IMR-90 (cell line): ENCODE results near the gene TECTA. TPM values are rescaled to one million over a fixed set of nuclear protein-coding genes. Genes with fewer than 3 reads are reported as not detected.

ENCODE experiments used
- ATAC-seq: fragments of 200-7000 bp; cut with Tn5 transposase; 2 replicates; pipeline ENCODE4 v1.9.1; 2020; ENCODE audit warnings: low read depth, mild to moderate bottlenecking, moderate library complexity
- BruUV-seq: library from RNA; stranded (reverse); fragments of 400-500 nt; replicated peaks from 2 replicates; lab custom pipeline; 2021; lab: Mats Ljungman, UMichigan
- CTCF ChIA-PET: fragments of 300-600 bp; formaldehyde crosslinking; extraction: SDS; loops from one replicate; lab custom pipeline; 2021; ENCODE audit warnings: antibody characterized with exemption; lab: Yijun Ruan, JAX
- POLR2A ChIA-PET: fragments of 300-600 bp; sonication (Branson Sonifier 250); formaldehyde crosslinking; loops from one replicate; lab custom pipeline; 2022; ENCODE audit warnings: antibody characterized with exemption; ENCODE audit not compliant: unreplicated experiment; lab: Charles Lee
- DNase-seq: peaks from one replicate; pipeline ENCODE4 v3.0.0; 2013
- H2AFZ ChIP-seq: replicated peaks from 2 replicates; pipeline ENCODE3; 2013; ENCODE audit warnings: low read length, mild to moderate bottlenecking; ENCODE audit not compliant: poor library complexity
- H2AK5ac ChIP-seq: 2 replicates; pipeline ENCODE4 v1.6.1; 2013; ENCODE audit warnings: low read depth, low read length, inconsistent platforms
- H2AK9ac ChIP-seq: replicated peaks from 2 replicates; pipeline ENCODE3; 2013; ENCODE audit warnings: mild to moderate bottlenecking, low read depth, low read length, moderate library complexity; ENCODE audit not compliant: poor library complexity
- H2BK120ac ChIP-seq: 2 replicates; pipeline ENCODE4 v1.6.1; 2013; ENCODE audit warnings: low read depth, low read length, inconsistent platforms
- H2BK15ac ChIP-seq: 3 replicates; pipeline ENCODE4 v1.6.1; 2013; ENCODE audit warnings: low read depth, low read length, inconsistent platforms
- H2BK20ac ChIP-seq: 2 replicates; pipeline ENCODE4 v1.6.1; 2013; ENCODE audit warnings: low read depth, mild to moderate bottlenecking, inconsistent platforms, low read length, moderate library complexity
- H2BK5ac ChIP-seq: 2 replicates; pipeline ENCODE4 v1.6.1; 2013; ENCODE audit warnings: mild to moderate bottlenecking, low read depth, low read length, inconsistent platforms; ENCODE audit not compliant: poor library complexity, severe bottlenecking
- H3K14ac ChIP-seq: replicated peaks from 2 replicates; pipeline ENCODE4 v1.6.1; 2013; ENCODE audit warnings: low read depth, low read length, inconsistent platforms
- H3K18ac ChIP-seq: 2 replicates; pipeline ENCODE4 v1.6.1; 2013; ENCODE audit warnings: low read depth, low read length, control low read depth
- H3K23ac ChIP-seq: 2 replicates; pipeline ENCODE4 v1.6.1; 2013; ENCODE audit warnings: low read depth, low read length, inconsistent platforms
- H3K27ac ChIP-seq: 2 replicates; pipeline ENCODE4 v1.5.1; 2013; ENCODE audit warnings: mild to moderate bottlenecking, control low read depth, low read length; ENCODE audit not compliant: insufficient read depth
- H3K27me3 ChIP-seq: 2 replicates; pipeline ENCODE4 v1.6.1; 2013; ENCODE audit warnings: low read length; ENCODE audit not compliant: control insufficient read depth, insufficient read depth
- H3K36me3 ChIP-seq: 2 replicates; pipeline ENCODE4 v1.6.1; 2013; ENCODE audit warnings: low read length, mixed read lengths; ENCODE audit not compliant: control insufficient read depth, insufficient read depth
- H3K4ac ChIP-seq: 2 replicates; pipeline ENCODE4 v1.6.1; 2013; ENCODE audit warnings: low read depth, low read length, inconsistent platforms
- H3K4me1 ChIP-seq: 2 replicates; pipeline ENCODE4 v1.6.1; 2013; ENCODE audit warnings: low read length, mixed read lengths; ENCODE audit not compliant: control insufficient read depth, insufficient read depth
- H3K4me2 ChIP-seq: 2 replicates; pipeline ENCODE4 v1.6.1; 2013; ENCODE audit warnings: low read depth, mild to moderate bottlenecking, control low read depth, low read length, moderate library complexity
- H3K4me3 ChIP-seq: 2 replicates; pipeline ENCODE4 v1.5.1; 2013; ENCODE audit warnings: low read depth, mild to moderate bottlenecking, control low read depth, low read length, moderate library complexity; ENCODE audit not compliant: insufficient read depth
- H3K56ac ChIP-seq: 2 replicates; pipeline ENCODE4 v1.6.1; 2013; ENCODE audit warnings: low read length, inconsistent platforms; ENCODE audit not compliant: insufficient read depth; ENCODE audit errors: extremely low read depth
- H3K79me1 ChIP-seq, 2 experiments: 2 replicates each; pipeline ENCODE4 v1.6.1; 2013; ENCODE audit warnings: low read length in 2 of 2, inconsistent platforms in 1 of 2, low read depth in 1 of 2
- H3K9ac ChIP-seq: 2 replicates; pipeline ENCODE4 v1.6.1; 2013; ENCODE audit warnings: low read depth, low read length, control low read depth
- H3K9me1 ChIP-seq: 2 replicates; pipeline ENCODE4 v1.6.1; 2013; ENCODE audit warnings: low read length, inconsistent platforms; ENCODE audit not compliant: insufficient read depth
- H3K9me3 ChIP-seq: 2 replicates; pipeline ENCODE4 v1.6.1; 2013; ENCODE audit warnings: low read length; ENCODE audit not compliant: control insufficient read depth, insufficient read depth
- H4K20me1 ChIP-seq: 2 replicates; pipeline ENCODE4 v1.6.1; 2013; ENCODE audit warnings: low read length, inconsistent platforms; ENCODE audit not compliant: insufficient read depth
- H4K5ac ChIP-seq: 2 replicates; pipeline ENCODE4 v1.6.1; 2013; ENCODE audit warnings: mild to moderate bottlenecking, low read depth, low read length, control low read depth
- H4K8ac ChIP-seq, 2 experiments: 2 replicates each; pipeline ENCODE4 v1.6.1; 2013; ENCODE audit warnings: low read depth in 2 of 2, low read length in 2 of 2, control low read depth in 1 of 2, inconsistent platforms in 1 of 2
- H4K91ac ChIP-seq: 2 replicates; pipeline ENCODE4 v1.6.1; 2013; ENCODE audit warnings: low read depth, low read length, inconsistent platforms; ENCODE audit not compliant: insufficient read depth
- BHLHE40 ChIP-seq: fragments of 150-350 bp; IDR thresholded peaks from 2 replicates; pipeline ENCODE4 v1.6.1; 2016; ENCODE audit warnings: mild to moderate bottlenecking, low read depth, low read length
- CEBPB ChIP-seq: IDR thresholded peaks from 2 replicates; pipeline ENCODE4 v1.6.1; 2012; ENCODE audit warnings: low read depth, low read length, improper control_type of control experiment
- CHD1 ChIP-seq: IDR thresholded peaks from 2 replicates; pipeline ENCODE4 v1.6.1; 2012; ENCODE audit warnings: low read depth, low read length, improper control_type of control experiment
- FOS ChIP-seq: fragments of 150-350 bp; IDR thresholded peaks from 2 replicates; pipeline ENCODE4 v1.6.1; 2016; ENCODE audit warnings: low read depth, low read length
- MAFK ChIP-seq: IDR thresholded peaks from 2 replicates; pipeline ENCODE4 v1.6.1; 2012; ENCODE audit warnings: low read depth, low read length, improper control_type of control experiment
- MAZ ChIP-seq: IDR thresholded peaks from 2 replicates; pipeline ENCODE4 v1.6.1; 2012; ENCODE audit warnings: low read depth, mild to moderate bottlenecking, low read length, improper control_type of control experiment, moderate library complexity, borderline replicate concordance
- MXI1 ChIP-seq: IDR thresholded peaks from 2 replicates; pipeline ENCODE4 v1.6.1; 2012; ENCODE audit warnings: low read depth, mild to moderate bottlenecking, low read length, moderate library complexity, borderline replicate concordance
- POLR2A ChIP-seq: IDR thresholded peaks from 2 replicates; pipeline ENCODE4 v1.6.1; 2012; ENCODE audit warnings: mild to moderate bottlenecking, low read depth, low read length
- RAD21 ChIP-seq: IDR thresholded peaks from 2 replicates; pipeline ENCODE4 v1.6.1; 2012; ENCODE audit warnings: low read length, improper control_type of control experiment
- RCOR1 ChIP-seq: IDR thresholded peaks from 2 replicates; pipeline ENCODE4 v1.6.1; 2012; ENCODE audit warnings: mild to moderate bottlenecking, low read length, improper control_type of control experiment; ENCODE audit not compliant: insufficient replicate concordance
- RFX5 ChIP-seq: IDR thresholded peaks from 2 replicates; pipeline ENCODE4 v1.8.0; 2012; ENCODE audit warnings: low read depth, mild to moderate bottlenecking, low read length, moderate library complexity
- SMC3 ChIP-seq: fragments of 150-350 bp; IDR thresholded peaks from 2 replicates; pipeline ENCODE4 v1.6.1; 2016; ENCODE audit warnings: low read depth, mild to moderate bottlenecking, antibody characterized with exemption, low read length, moderate library complexity
- USF2 ChIP-seq: fragments of 150-350 bp; IDR thresholded peaks from 2 replicates; pipeline ENCODE4 v1.6.1; 2017; ENCODE audit warnings: mild to moderate bottlenecking, antibody characterized with exemption, low read length, low read depth
- WGBS, 2 experiments: methylation state at CpG; one replicate each; pipeline versions ENCODE4 v1.1.5 to v1.1.7; 2013; ENCODE audit warnings: missing lambda C conversion rate in 2 of 2; ENCODE audit not compliant: insufficient read length in 1 of 2; ENCODE audit errors: extremely low coverage in 2 of 2; 5-methylcytosine and 5-hydroxymethylcytosine counted together
- dilution Hi-C: fragments of 300-500 bp; cut with HindIII; formaldehyde crosslinking; loops from one replicate; pipeline ENCODE4 v1.14.3; 2018; ENCODE audit warnings: low sequenced_read_pairs; ENCODE audit not compliant: unreplicated experiment
- in situ Hi-C: fragments of 300-500 bp; cut with MboI; formaldehyde crosslinking; loops from 3 replicates; pipeline ENCODE4 v1.14.3; 2019; ENCODE audit warnings: low sequenced_read_pairs, inconsistent platforms, mixed read lengths
- intact Hi-C: fragments of 100-400 bp; cut with micrococcal nuclease; formaldehyde crosslinking; loops from 2 replicates; pipeline ENCODE4 v1.10.0; 2022
- polyA plus RNA-seq, 3 experiments: library from polyadenylated mRNA; depleted of rRNA; stranded (reverse); fragments of >200 nt; gene quantifications; 2 replicates each; pipeline ENCODE4 v1.2.3, GENCODE V29; 2012; ENCODE audit warnings: low replicate concordance in 1 of 3
- total RNA-seq: library from RNA; depleted of rRNA; stranded (reverse); fragments of >200 nt; gene quantifications from 2 replicates; pipeline ENCODE4 v1.2.3, GENCODE V29; 2012
- TF ChIP-seq, protein P1 (sequence below): fragments of 150-350 bp; IDR thresholded peaks from 2 replicates; pipeline ENCODE4 v1.6.1; 2016; ENCODE audit warnings: low read depth, mild to moderate bottlenecking, low read length, moderate library complexity, borderline replicate concordance
- TF ChIP-seq, protein P2 (sequence below): conservative IDR thresholded peaks from 2 replicates; pipeline ENCODE4 v1.5.1; 2012; ENCODE audit warnings: mild to moderate bottlenecking, low read depth, low read length, improper control_type of control experiment

TECTA gene
- total and polyA plus RNA-seq, 2 of the 4 experiments (the other 2 are of a cell fraction) = 0.17 to 0.18 TPM

GRCh38 chr11:121109471-121109870, 8.4 kb downstream of the TECTA start:
- H2BK15ac ChIP-seq = no peak overlapping the region
- no peaks in the 10 kb centered on the region for H3K36me3 ChIP-seq
- H3K27me3 ChIP-seq = peaks cover 42% of the 10 kb centered on the region
- no peak overlapping the region for H2BK20ac ChIP-seq
- H2BK5ac ChIP-seq = no peak overlapping the region
- in situ Hi-C loops (no loop called here), intact Hi-C loops (loop anchor here (5.0 kb wide), 1 partner anchor 82 kb away; no protein-coding TSS in a partner anchor), dilution Hi-C loops (no loop called here)
- no peak overlapping the region for H4K8ac ChIP-seq
- ATAC-seq (no peak), DNase-seq (no peak)
- no peak overlapping the region for H3K9ac ChIP-seq
- H3K9me3 ChIP-seq = no peaks in the 10 kb centered on the region
- no peak overlapping the region for H3K56ac ChIP-seq
- no TSS peak for BruUV-seq
- H3K79me1 ChIP-seq = no peaks in the 10 kb centered on the region
- H3K23ac ChIP-seq = no peak overlapping the region
- ChIA-PET CTCF (no interaction called here), POLR2A (no interaction called here)
- H3K4ac ChIP-seq = no peak overlapping the region
- no peak overlapping the region for H3K14ac ChIP-seq
- H4K20me1 ChIP-seq = no peaks in the 10 kb centered on the region
- TF ChIP-seq CHD1 (no peak), USF2 (no peak), FOS (no peak), RFX5 (no peak), SMC3 (no peak), MAFK (no peak), BHLHE40 (no peak), RAD21 (no peak), MAZ (no peak), POLR2A (no peak), CEBPB (no peak), RCOR1 (no peak), MXI1 (no peak)
- TF ChIP-seq, protein P1, sequence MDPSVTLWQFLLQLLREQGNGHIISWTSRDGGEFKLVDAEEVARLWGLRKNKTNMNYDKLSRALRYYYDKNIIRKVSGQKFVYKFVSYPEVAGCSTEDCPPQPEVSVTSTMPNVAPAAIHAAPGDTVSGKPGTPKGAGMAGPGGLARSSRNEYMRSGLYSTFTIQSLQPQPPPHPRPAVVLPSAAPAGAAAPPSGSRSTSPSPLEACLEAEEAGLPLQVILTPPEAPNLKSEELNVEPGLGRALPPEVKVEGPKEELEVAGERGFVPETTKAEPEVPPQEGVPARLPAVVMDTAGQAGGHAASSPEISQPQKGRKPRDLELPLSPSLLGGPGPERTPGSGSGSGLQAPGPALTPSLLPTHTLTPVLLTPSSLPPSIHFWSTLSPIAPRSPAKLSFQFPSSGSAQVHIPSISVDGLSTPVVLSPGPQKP = no peak
- TF ChIP-seq, protein P2, sequence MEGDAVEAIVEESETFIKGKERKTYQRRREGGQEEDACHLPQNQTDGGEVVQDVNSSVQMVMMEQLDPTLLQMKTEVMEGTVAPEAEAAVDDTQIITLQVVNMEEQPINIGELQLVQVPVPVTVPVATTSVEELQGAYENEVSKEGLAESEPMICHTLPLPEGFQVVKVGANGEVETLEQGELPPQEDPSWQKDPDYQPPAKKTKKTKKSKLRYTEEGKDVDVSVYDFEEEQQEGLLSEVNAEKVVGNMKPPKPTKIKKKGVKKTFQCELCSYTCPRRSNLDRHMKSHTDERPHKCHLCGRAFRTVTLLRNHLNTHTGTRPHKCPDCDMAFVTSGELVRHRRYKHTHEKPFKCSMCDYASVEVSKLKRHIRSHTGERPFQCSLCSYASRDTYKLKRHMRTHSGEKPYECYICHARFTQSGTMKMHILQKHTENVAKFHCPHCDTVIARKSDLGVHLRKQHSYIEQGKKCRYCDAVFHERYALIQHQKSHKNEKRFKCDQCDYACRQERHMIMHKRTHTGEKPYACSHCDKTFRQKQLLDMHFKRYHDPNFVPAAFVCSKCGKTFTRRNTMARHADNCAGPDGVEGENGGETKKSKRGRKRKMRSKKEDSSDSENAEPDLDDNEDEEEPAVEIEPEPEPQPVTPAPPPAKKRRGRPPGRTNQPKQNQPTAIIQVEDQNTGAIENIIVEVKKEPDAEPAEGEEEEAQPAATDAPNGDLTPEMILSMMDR = no peak
- no peak overlapping the region for H3K27ac ChIP-seq
- no peak overlapping the region for H3K4me2 ChIP-seq
- no peak overlapping the region for H3K18ac ChIP-seq
- no peak overlapping the region for H2AFZ ChIP-seq
- no peak overlapping the region for H4K5ac ChIP-seq
- no CpG with 5 or more reads among the region's 2 CpGs for WGBS, 2 experiments
- no peak overlapping the region for H2AK5ac ChIP-seq
- H3K4me3 ChIP-seq = no peak overlapping the region
- H3K9me1 ChIP-seq = no peaks in the 10 kb centered on the region
- no peak overlapping the region for H2AK9ac ChIP-seq
- no peak overlapping the region for H2BK120ac ChIP-seq
- peaks cover 2% of the 10 kb centered on the region; the same call in 1 of the 2 replicates for H3K4me1 ChIP-seq
- H4K91ac ChIP-seq = no peak overlapping the region
